GM18951 (cell line): Measurements from ENCODE around the gene RFX6.
"Not testable (repeated sequence)": the region's sequence is repeated elsewhere in the genome, so short reads cannot be mapped to it uniquely, and the experiment has no call there.

Source experiments
- POLR2A ChIP-seq: IDR thresholded peaks from 4 replicates; pipeline ENCODE4 v1.6.1; 2011; ENCODE audit warnings: mild to moderate bottlenecking; ENCODE audit not compliant: insufficient read length, insufficient read depth; ENCODE audit errors: extremely low read depth
- in situ Hi-C: fragments of 300-500 bp; cut with MboI; formaldehyde crosslinking; loops from one replicate; pipeline ENCODE4 v1.12.0; 2022; ENCODE audit warnings: low sequenced_read_pairs, mixed read lengths, inconsistent platforms; ENCODE audit not compliant: unreplicated experiment

Gene RFX6

GRCh38 chr6:116876635-116877611 is at the start of gene RFX6:
Gene RFX6 (plus strand): TSS chr6:116877242. CDS start chr6:116877276, 34 bp downstream.
- in situ Hi-C loops, result no loop called here
- TF ChIP-seq POLR2A, result no peak

GRCh38 chr6:116827561-116828240 is 49.3 kb upstream of the RFX6 start:
- in situ Hi-C loops, result no loop called here
- TF ChIP-seq POLR2A, result no peak

- in situ Hi-C loops, result no loop called here
- no peak for TF ChIP-seq POLR2A
These were observed 48.1 kb upstream of the RFX6 start, which contains the start of gene GPRC6A for GRCh38 chr6:116828983-116829382. Gene GPRC6A (minus strand): TSS chr6:116829083. CDS start chr6:116829013, 70 bp downstream.

- in situ Hi-C loops, result not testable (repeated sequence)
These were observed 42.5 kb upstream of the RFX6 start for GRCh38 chr6:116834526-116834925.

- no peak for TF ChIP-seq POLR2A
- in situ Hi-C loops, result no loop called here
These were observed 40.3 kb upstream of the RFX6 start for GRCh38 chr6:116836606-116837342.

GRCh38 chr6:116840091-116840490 is 37.0 kb upstream of the RFX6 start:
- in situ Hi-C loops, result no loop called here
- no peak for TF ChIP-seq POLR2A

GRCh38 chr6:116842459-116842858 is 34.6 kb upstream of the RFX6 start:
- in situ Hi-C loops, result no loop called here
- TF ChIP-seq POLR2A, result no peak

- no peak for TF ChIP-seq POLR2A
- in situ Hi-C loops, result no loop called here
These were observed 29.8 kb upstream of the RFX6 start for GRCh38 chr6:116847227-116847626.

- in situ Hi-C loops, result no loop called here
- TF ChIP-seq POLR2A, result no peak
These were observed 19.0 kb upstream of the RFX6 start for GRCh38 chr6:116858060-116858459.

- TF ChIP-seq POLR2A, result no peak
- in situ Hi-C loops, result no loop called here
These were observed 17.8 kb upstream of the RFX6 start for GRCh38 chr6:116859264-116859663.

- no peak for TF ChIP-seq POLR2A
These were observed 10.7 kb upstream of the RFX6 start for GRCh38 chr6:116866281-116866871.

GRCh38 chr6:116872771-116873170 is 4.3 kb upstream of the RFX6 start:
- in situ Hi-C loops, result no loop called here
- TF ChIP-seq POLR2A, result no peak

More at GRCh38 chr6:116866281-116866871, 10.7 kb upstream of the RFX6 start:
- in situ Hi-C loops, result no loop called here

- no peak for TF ChIP-seq POLR2A
- in situ Hi-C loops, result no loop called here
These were observed 935 bp upstream of the RFX6 start for GRCh38 chr6:116876107-116876506.
